ENCODE results near the gene KLRC3.

- TF ChIP-seq CTCF (IDR thresholded peaks at IDR 0.05; ENCODE audit: borderline replicate concordance, extremely low read depth, low read length, poor library complexity, severe bottlenecking), result no peak
- no peak for TF ChIP-seq EZH2 (IDR thresholded peaks at IDR 0.05; ENCODE audit: borderline replicate concordance, low read depth, low read length, severe bottlenecking)
Measured at GRCh38 chr12:10455766-10456165, 35.4 kb upstream of the KLRC3 start.
